ENCODE measurements around the gene C17orf107.
A peak's percentile ranks its signal among the peaks of the same experiment; 100 is the strongest.
"Not testable (repeated sequence)": the region's sequence is repeated elsewhere in the genome, so short reads cannot be mapped to it uniquely, and the experiment has no call there.

The C17orf107 gene

DNA sequence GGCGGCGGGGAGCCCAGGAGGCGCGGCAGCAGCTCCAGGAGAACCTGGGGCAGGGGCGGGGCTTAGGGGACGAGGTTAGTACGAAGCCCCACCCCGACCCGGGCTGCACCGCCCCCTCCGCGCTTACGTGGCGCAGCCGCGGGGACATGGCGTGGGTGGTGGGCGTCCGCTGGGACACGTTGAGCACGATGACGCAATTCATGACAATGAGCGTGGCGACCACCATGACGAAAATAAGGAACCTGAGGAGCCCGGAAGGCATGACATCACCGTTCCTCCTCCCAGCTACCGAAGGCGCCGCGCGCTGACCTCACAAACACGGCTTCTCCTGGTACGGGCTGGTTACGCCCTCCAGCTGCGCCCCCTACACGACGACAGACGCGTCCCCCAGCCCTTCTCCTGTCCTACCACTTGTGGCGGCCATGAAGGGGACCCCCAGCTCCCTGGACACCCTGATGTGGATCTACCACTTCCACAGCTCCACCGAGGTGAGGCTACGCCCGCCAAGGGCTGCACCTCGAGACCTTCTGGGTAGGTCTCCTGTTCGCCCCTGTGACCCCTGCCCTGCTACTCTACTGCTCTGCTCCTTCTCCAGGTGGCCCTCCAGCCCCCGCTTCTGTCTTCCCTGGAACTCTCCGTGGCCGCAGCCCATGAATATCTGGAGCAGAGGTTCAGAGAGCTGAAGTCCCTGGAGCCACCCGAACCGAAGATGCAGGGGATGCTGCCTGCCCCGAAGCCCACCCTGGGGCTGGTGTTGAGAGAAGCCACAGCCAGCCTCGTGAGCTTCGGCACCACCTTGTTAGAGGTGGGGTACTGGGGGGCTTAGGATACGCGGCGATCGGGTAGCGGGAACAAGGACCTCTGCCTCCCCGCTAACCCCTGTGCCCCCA is at the start of gene C17orf107:
C17orf107 (plus strand) TSS at position 196 of the 890 bp plus-strand sequence; CDS start at position 423, 227 bp downstream.
- TF ChIP-seq ZNF274 (IDR thresholded peaks at IDR 0.05; ENCODE audit: low read depth, low read length), result no peak
- H3K4me3 ChIP-seq (ENCODE audit: low read length), result peak within 1 kb of the TSS; percentile 37; the same call in 1 of the 2 replicates

DNA sequence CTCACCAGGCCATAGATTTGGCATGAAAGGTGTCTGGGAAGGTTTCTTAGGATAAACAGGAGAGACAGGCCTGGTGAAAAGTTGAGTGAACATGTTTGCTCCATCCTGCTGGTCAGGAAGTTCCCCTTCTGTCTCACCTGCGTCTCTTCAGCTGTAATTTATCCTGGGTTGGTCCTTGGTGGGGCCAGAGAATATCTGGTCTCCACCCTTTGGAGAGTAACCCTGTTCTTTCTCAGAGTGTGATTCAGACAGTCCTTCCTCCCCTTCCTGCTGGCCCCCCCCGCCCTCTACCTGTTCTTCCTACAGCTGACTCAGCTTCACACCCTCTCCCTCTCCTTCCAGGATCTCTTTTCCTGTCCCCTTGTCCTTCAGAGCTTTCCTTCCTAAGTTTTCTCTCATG is 49.1 kb upstream of the C17orf107 start:
- no peak for TF ChIP-seq ZNF274 (IDR thresholded peaks at IDR 0.05; ENCODE audit: low read depth, low read length)

GRCh38 chr17:4851084-4851483 is 48.3 kb upstream of the C17orf107 start:
- no peak for TF ChIP-seq ZNF274 (IDR thresholded peaks at IDR 0.05; ENCODE audit: low read depth, low read length)

More for the DNA sequence above, 49.1 kb upstream of the C17orf107 start:
- H3K4me3 ChIP-seq (ENCODE audit: low read length), result no peak overlapping the region

DNA sequence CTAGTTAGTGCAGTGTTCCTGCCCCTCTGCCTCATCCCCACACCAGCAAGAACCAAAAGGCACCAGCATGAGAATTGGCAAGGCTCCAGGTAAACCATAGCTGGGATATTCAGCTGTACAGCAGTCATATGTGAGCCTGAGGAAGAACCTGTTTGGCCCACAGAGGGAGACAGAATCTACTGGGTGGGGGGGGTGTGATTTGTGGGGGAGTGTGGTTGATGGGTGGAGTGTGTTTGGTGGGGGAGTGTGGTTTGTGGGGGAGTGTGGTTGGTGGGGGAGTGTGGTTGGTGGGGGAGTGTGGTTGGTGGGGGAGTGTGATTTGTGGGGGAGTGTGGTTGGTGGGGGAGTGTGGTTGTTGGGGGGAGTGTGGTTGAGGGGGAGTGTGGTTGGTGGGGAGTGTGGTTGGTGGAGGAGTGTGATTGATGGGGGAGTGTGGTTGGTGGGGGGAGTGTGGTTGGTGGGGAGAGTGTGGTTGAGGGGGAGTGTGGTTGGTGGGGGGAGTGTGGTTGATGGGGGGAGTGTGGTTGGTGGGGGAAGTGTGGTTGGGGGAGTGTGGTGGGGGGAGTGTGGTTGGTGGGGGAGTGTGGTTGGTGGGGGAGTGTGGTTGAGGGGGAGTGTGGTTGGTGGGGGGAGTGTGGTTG is 46.6 kb upstream of the C17orf107 start:
- no peak overlapping the region for H3K4me3 ChIP-seq (ENCODE audit: low read length)
- no peak for TF ChIP-seq ZNF274 (IDR thresholded peaks at IDR 0.05; ENCODE audit: low read depth, low read length)

More at GRCh38 chr17:4851084-4851483, 48.3 kb upstream of the C17orf107 start:
- H3K4me3 ChIP-seq (ENCODE audit: low read length), result no peak overlapping the region

DNA sequence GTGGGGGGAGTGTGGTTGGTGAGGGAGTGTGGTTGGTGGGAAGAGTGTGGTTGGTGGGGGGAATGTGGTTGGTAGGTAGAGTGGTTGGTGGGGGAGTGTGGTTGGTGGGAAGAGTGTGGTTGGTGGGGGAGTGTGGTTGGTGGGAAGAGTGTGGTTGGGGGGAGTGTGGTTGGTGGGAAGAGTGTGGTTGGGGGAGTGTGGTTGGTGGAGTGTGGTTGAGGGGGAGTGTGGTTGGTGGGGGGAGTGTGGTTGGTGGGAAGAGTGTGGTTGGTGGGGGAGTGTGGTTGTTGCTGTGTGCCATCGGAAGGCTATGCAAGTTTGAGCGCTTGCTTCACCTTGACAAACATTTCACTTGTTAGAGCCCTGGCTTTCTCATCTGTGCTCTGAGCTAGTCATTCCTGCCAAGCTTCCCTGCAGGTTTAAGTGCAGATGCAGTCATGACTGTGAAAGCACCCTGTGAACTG is 46.1 kb upstream of the C17orf107 start:
- no peak for TF ChIP-seq ZNF274 (IDR thresholded peaks at IDR 0.05; ENCODE audit: low read depth, low read length)
- no peak overlapping the region for H3K4me3 ChIP-seq (ENCODE audit: low read length)

GRCh38 chr17:4854111-4854681 is 45.1 kb upstream of the C17orf107 start:
- TF ChIP-seq ZNF274 (IDR thresholded peaks at IDR 0.05; ENCODE audit: low read depth, low read length), result no peak
- H3K4me3 ChIP-seq (ENCODE audit: low read length), result no peak overlapping the region

- no peak overlapping the region for H3K4me3 ChIP-seq (ENCODE audit: low read length)
- TF ChIP-seq ZNF274 (IDR thresholded peaks at IDR 0.05; ENCODE audit: low read depth, low read length), result no peak
These were observed 42.9 kb upstream of the C17orf107 start for GRCh38 chr17:4856271-4856936.

- H3K4me3 ChIP-seq (ENCODE audit: low read length), result no peak overlapping the region
- TF ChIP-seq ZNF274 (IDR thresholded peaks at IDR 0.05; ENCODE audit: low read depth, low read length), result no peak
These were observed 42.4 kb upstream of the C17orf107 start for GRCh38 chr17:4856937-4857314.

DNA sequence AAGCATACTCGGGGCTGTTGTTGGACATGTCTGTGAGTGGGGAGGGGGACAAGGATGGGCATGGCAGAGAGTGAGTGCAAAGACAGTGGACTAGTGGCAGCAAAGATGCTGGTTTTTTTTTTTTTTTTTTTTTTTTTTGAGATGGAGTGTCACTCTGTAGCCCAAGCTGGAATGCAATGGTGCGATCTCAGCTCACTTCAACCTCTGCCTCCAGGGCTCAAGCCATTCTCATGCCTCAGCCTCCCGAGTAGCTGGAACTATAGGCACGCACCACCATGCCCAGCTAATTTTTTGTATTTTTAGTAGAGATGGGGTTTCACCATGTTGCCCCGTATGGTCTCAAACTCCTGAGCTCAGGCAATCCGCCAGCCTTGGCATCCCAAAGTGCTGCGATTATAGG is 42.0 kb upstream of the C17orf107 start:
- H3K4me3 ChIP-seq (ENCODE audit: low read length), result not testable (repeated sequence)

- no peak overlapping the region for H3K4me3 ChIP-seq (ENCODE audit: low read length)
These were observed 41.1 kb upstream of the C17orf107 start for GRCh38 chr17:4858068-4858881.

DNA sequence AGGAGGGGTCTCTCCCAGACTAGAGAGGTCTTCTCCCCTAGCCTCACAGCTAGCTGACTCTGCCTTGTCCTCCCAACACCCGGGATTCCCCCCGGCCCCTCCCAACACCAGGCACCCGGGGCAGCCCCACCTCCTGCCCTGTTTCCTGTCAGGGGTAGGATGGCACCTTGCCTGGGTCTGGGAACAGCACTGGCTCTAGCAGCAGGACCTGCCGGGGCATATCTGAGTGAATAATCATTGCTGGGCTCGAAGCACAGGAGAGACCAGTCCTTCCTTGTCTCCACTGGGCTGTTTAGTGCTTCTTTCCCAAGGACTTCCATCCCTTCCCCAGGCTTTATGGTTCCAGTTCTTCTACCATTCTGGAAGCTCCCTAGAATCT is 40.5 kb upstream of the C17orf107 start:
- no peak overlapping the region for H3K4me3 ChIP-seq (ENCODE audit: low read length)
- TF ChIP-seq ZNF274 (IDR thresholded peaks at IDR 0.05; ENCODE audit: low read depth, low read length), result no peak

More at GRCh38 chr17:4858068-4858881, 41.1 kb upstream of the C17orf107 start:
- TF ChIP-seq ZNF274 (IDR thresholded peaks at IDR 0.05; ENCODE audit: low read depth, low read length), result no peak

- no peak for TF ChIP-seq ZNF274 (IDR thresholded peaks at IDR 0.05; ENCODE audit: low read depth, low read length)
- no peak overlapping the region for H3K4me3 ChIP-seq (ENCODE audit: low read length)
These were observed 39.3 kb upstream of the C17orf107 start for GRCh38 chr17:4859816-4860625.

DNA sequence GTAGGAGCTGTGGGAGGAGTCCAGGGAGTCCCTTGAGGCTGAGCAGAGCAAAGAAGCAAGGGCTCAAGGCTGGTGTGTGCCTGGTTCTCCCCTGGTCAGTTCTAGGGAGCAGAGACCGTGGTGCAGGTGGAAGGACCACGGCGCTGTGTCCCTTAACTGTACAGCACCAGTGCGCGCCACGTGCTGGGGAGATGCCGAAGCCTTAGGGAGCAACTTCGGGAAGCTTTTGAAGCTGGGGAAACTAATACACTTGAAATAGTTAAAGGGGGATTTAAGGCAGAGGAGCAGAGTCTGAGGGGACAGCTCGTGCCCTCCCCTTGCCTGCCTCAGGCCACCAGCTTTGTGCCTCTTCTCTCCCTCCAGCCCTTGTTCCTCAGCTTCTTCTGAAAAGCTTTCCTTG is 38.7 kb upstream of the C17orf107 start:
- TF ChIP-seq ZNF274 (IDR thresholded peaks at IDR 0.05; ENCODE audit: low read depth, low read length), result no peak
- H3K4me3 ChIP-seq (ENCODE audit: low read length), result no peak overlapping the region

Data from GM08714 (cell line).